Testis (tissue), 2 donors: ENCODE results near the gene UBE2J1.

ENCODE experiments used
- POLR2A ChIP-seq: fragments of 450-650 bp; IDR thresholded peaks from one replicate; pipeline ENCODE4 v1.6.1; 2017; ENCODE audit warnings: antibody characterized with exemption, mild to moderate bottlenecking, moderate library complexity
- TF ChIP-seq, protein P1 (sequence below), 3 experiments: fragments of 450-650 bp in 2 of 3; fragments of 200-600 bp in 1 of 3; sonication (generic) in 1 of 3; IDR thresholded peaks; one replicate each; pipeline ENCODE4 v1.5.1; 2016 to 2019; ENCODE audit warnings: antibody characterized with exemption in 3 of 3, mild to moderate bottlenecking in 2 of 3, moderate library complexity in 1 of 3

DNA sequence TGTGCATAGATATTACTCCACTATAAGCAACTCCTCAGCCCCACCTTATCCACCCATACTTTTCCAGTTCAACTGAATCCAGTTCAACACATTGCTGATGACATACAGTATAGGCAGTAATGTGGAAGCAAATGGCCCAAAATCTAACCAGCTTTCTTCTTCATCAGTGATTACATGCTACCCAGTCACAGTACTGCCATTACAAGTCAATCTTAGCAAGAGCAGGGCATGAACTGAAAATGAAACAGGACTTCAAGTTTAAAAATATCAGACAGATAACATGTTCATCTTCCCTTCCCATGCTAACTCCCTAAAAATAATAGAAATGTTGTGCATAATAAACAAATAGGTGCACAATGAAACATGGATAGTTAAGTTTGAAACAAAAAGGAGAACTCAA lies 40.3 kb upstream of the UBE2J1 start:
- TF ChIP-seq, protein P1, sequence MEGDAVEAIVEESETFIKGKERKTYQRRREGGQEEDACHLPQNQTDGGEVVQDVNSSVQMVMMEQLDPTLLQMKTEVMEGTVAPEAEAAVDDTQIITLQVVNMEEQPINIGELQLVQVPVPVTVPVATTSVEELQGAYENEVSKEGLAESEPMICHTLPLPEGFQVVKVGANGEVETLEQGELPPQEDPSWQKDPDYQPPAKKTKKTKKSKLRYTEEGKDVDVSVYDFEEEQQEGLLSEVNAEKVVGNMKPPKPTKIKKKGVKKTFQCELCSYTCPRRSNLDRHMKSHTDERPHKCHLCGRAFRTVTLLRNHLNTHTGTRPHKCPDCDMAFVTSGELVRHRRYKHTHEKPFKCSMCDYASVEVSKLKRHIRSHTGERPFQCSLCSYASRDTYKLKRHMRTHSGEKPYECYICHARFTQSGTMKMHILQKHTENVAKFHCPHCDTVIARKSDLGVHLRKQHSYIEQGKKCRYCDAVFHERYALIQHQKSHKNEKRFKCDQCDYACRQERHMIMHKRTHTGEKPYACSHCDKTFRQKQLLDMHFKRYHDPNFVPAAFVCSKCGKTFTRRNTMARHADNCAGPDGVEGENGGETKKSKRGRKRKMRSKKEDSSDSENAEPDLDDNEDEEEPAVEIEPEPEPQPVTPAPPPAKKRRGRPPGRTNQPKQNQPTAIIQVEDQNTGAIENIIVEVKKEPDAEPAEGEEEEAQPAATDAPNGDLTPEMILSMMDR (IDR thresholded peaks at IDR 0.05): no peak
- no peak for TF ChIP-seq POLR2A
